Activated CD4-positive, alpha-beta T cell treated with anti-CD3 and anti-CD28 coated beads, Interleukin-10, Interleukin-2, amounts not matched to agents 100 ng/mL and 50 ng/mL, durations not matched to agents 16 hours and 8 hours (primary cell): ENCODE results near the gene PBX1.
"Not testable (repeated sequence)": the region's sequence is repeated elsewhere in the genome, so short reads cannot be mapped to it uniquely, and the experiment has no call there.

Experiments used
- DNase-seq: peaks from one replicate; pipeline ENCODE4 v3.0.0-alpha.2; 2020

PBX1 gene

GRCh38 chr1:164558461-164559341, at the start of gene PBX1:
TSS of gene PBX1 (plus strand) at chr1:164559184.
- DNase-seq: peak; percentile 85

- no peak for DNase-seq
These were observed 48.5 kb upstream of the PBX1 start for GRCh38 chr1:164510435-164510834.

- no peak for DNase-seq
These were observed 47.8 kb upstream of the PBX1 start for GRCh38 chr1:164511001-164511705.

GRCh38 chr1:164515231-164515630, 43.8 kb upstream of the PBX1 start:
- no peak for DNase-seq

- DNase-seq: no peak
These were observed 43.2 kb upstream of the PBX1 start for GRCh38 chr1:164515711-164516331.

GRCh38 chr1:164516591-164516990, 42.4 kb upstream of the PBX1 start:
- no peak for DNase-seq

GRCh38 chr1:164518692-164519332, 40.2 kb upstream of the PBX1 start:
- no peak for DNase-seq

- no peak for DNase-seq
These were observed 39.6 kb upstream of the PBX1 start for GRCh38 chr1:164519426-164519825.

- no peak for DNase-seq
These were observed 34.2 kb upstream of the PBX1 start for GRCh38 chr1:164524810-164525209.

GRCh38 chr1:164534863-164535610, 23.9 kb upstream of the PBX1 start:
- DNase-seq: no peak

- not testable (repeated sequence) for DNase-seq
These were observed 6.5 kb upstream of the PBX1 start for GRCh38 chr1:164552463-164552988.

GRCh38 chr1:164557270-164557669, 1.7 kb upstream of the PBX1 start:
- no peak for DNase-seq

GRCh38 chr1:164559342-164560051, 513 bp downstream of the PBX1 start:
- no peak for DNase-seq

GRCh38 chr1:164560121-164560541, 1.1 kb downstream of the PBX1 start:
- DNase-seq: no peak

GRCh38 chr1:164560556-164560955, 1.6 kb downstream of the PBX1 start:
- DNase-seq: no peak

GRCh38 chr1:164561007-164561406, 2.0 kb downstream of the PBX1 start:
- no peak for DNase-seq

GRCh38 chr1:164561472-164561871, 2.5 kb downstream of the PBX1 start:
- DNase-seq: no peak

GRCh38 chr1:164562061-164562460, 3.1 kb downstream of the PBX1 start:
- DNase-seq: no peak

- DNase-seq: no peak
These were observed 3.5 kb downstream of the PBX1 start for GRCh38 chr1:164562511-164562910.

GRCh38 chr1:164562947-164563520, 4.0 kb downstream of the PBX1 start:
- DNase-seq: no peak

- no peak for DNase-seq
These were observed 4.9 kb downstream of the PBX1 start for GRCh38 chr1:164563721-164564360.
